Neural progenitor cell (in vitro differentiated cells): ENCODE results near the gene NOS3.

Experiments
- EZH2 ChIP-seq: fragments of 200-600 bp; sonication (generic); IDR thresholded peaks from 2 replicates; pipeline ENCODE4 v1.6.1; 2017; ENCODE audit warnings: antibody characterized with exemption, mild to moderate bottlenecking, moderate library complexity
- EZH2phosphoT487 ChIP-seq: fragments of 200-600 bp; sonication (generic); IDR thresholded peaks from 2 replicates; pipeline ENCODE4 v1.6.1; 2017; ENCODE audit warnings: antibody characterized with exemption
- TF ChIP-seq, protein P1 (sequence below): fragments of 200-600 bp; sonication (generic); IDR thresholded peaks from 2 replicates; pipeline ENCODE4 v1.5.1; 2017; ENCODE audit warnings: antibody characterized with exemption, mild to moderate bottlenecking

DNA sequence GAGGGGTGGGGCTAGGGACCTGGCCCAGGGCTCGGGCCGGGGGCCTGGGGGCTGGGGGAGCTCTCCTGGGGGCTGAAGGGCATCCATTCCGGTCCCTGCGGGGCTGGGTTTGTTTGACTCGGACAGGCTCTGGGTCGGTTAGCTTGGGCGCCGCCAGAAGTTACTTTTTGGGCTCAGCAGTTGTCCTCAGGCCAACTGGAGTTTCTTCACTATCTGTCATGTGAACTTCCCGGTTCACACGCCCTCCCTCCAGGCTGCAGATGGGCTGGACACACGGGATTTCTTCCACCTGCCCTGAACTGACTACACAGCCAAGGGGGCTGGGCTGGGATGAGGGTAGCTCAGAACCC is 72.4 kb downstream of the NOS3 start:
- TF ChIP-seq EZH2phosphoT487 (no peak), EZH2 (no peak)
- TF ChIP-seq, protein P1, sequence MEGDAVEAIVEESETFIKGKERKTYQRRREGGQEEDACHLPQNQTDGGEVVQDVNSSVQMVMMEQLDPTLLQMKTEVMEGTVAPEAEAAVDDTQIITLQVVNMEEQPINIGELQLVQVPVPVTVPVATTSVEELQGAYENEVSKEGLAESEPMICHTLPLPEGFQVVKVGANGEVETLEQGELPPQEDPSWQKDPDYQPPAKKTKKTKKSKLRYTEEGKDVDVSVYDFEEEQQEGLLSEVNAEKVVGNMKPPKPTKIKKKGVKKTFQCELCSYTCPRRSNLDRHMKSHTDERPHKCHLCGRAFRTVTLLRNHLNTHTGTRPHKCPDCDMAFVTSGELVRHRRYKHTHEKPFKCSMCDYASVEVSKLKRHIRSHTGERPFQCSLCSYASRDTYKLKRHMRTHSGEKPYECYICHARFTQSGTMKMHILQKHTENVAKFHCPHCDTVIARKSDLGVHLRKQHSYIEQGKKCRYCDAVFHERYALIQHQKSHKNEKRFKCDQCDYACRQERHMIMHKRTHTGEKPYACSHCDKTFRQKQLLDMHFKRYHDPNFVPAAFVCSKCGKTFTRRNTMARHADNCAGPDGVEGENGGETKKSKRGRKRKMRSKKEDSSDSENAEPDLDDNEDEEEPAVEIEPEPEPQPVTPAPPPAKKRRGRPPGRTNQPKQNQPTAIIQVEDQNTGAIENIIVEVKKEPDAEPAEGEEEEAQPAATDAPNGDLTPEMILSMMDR: no peak
